Testis (tissue), 3 donors: Measurements from ENCODE around the gene ZBTB6. TPM values are rescaled to one million over a fixed set of nuclear protein-coding genes. Genes with fewer than 3 reads are reported as not detected.
"Not testable (repeated sequence)": the region's sequence is repeated elsewhere in the genome, so short reads cannot be mapped to it uniquely, and the experiment has no call there.

Source experiments
- DNase-seq: peaks from one replicate; pipeline ENCODE4 v3.0.0-alpha.2; 2019
- H3K27ac ChIP-seq, 2 donors: fragments of 200-600 bp; sonication (generic); one replicate each; pipeline ENCODE4 v1.5.1; 2019
- H3K27me3 ChIP-seq: fragments of 200-600 bp; sonication (generic); one replicate; pipeline ENCODE4 v1.5.1; 2019
- H3K36me3 ChIP-seq: fragments of 200-600 bp; sonication (generic); one replicate; pipeline ENCODE4 v1.5.1; 2017; ENCODE audit warnings: low read depth; ENCODE audit errors: missing control alignments
- H3K4me1 ChIP-seq: fragments of 200-600 bp; sonication (generic); one replicate; pipeline ENCODE4 v1.5.1; 2019
- H3K4me3 ChIP-seq, 2 donors: fragments of 200-600 bp; sonication (generic); one replicate each; pipeline ENCODE4 v1.5.1; 2017 to 2019
- H3K9me3 ChIP-seq: fragments of 200-600 bp; sonication (generic); one replicate; pipeline ENCODE4 v1.5.1; 2017
- POLR2A ChIP-seq: fragments of 450-650 bp; IDR thresholded peaks from one replicate; pipeline ENCODE4 v1.6.1; 2017; ENCODE audit warnings: antibody characterized with exemption, mild to moderate bottlenecking, moderate library complexity
- WGBS, 2 donors: methylation state at CpG; one replicate each; pipeline ENCODE4 v1.1.5; 2018; 5-methylcytosine and 5-hydroxymethylcytosine counted together
- intact Hi-C: fragments of 100-400 bp; cut with DNase I; formaldehyde crosslinking; loops from one replicate; pipeline ENCODE4 v1.15.1; 2023; ENCODE audit warnings: low total_unique reads
- polyA plus RNA-seq: library from polyadenylated mRNA; stranded (reverse); fragments of 350-450 nt; fragmentation: Illumina TruSeq; extraction: RNeasy Lipid Tissue Mini Kit (QIAGEN cat#74804); gene quantifications from one replicate; pipeline ENCODE4 v1.2.3, GENCODE V29; 2014; ENCODE audit warnings: low read depth, low replicate concordance; ENCODE audit not compliant: insufficient read depth
- total RNA-seq, 2 donors: library from RNA; depleted of rRNA; stranded (reverse); fragments of >200 nt; gene quantifications; one replicate each; pipeline ENCODE4 v1.2.3, GENCODE V29; 2016
- TF ChIP-seq, protein P1 (sequence below), 3 experiments: fragments of 450-650 bp in 2 of 3; fragments of 200-600 bp in 1 of 3; sonication (generic) in 1 of 3; IDR thresholded peaks; one replicate each; pipeline ENCODE4 v1.5.1; 2016 to 2019; ENCODE audit warnings: antibody characterized with exemption in 3 of 3, mild to moderate bottlenecking in 2 of 3, moderate library complexity in 1 of 3

Gene ZBTB6
- total and polyA plus RNA-seq, 3 donors from 2014 or later, result 7.2 to 9.2 (median 9.1) TPM

DNA sequence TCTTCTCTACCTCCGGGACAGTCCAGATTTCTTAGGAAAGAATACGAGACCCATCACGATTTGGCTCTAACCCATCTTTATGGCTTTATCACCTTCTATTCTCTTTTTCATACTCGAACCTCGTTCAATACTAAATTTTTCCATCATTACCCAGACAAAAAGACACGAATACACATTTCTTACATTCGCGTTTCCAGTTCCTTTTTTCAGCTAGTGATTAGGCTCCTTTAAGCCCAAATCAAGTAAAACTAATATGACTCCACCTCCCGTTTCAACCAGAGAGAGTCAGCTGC, 506 bp downstream of the ZBTB6 start:
- intact Hi-C loops, result no loop called here
- no peak for TF ChIP-seq POLR2A
- TF ChIP-seq, protein P1, sequence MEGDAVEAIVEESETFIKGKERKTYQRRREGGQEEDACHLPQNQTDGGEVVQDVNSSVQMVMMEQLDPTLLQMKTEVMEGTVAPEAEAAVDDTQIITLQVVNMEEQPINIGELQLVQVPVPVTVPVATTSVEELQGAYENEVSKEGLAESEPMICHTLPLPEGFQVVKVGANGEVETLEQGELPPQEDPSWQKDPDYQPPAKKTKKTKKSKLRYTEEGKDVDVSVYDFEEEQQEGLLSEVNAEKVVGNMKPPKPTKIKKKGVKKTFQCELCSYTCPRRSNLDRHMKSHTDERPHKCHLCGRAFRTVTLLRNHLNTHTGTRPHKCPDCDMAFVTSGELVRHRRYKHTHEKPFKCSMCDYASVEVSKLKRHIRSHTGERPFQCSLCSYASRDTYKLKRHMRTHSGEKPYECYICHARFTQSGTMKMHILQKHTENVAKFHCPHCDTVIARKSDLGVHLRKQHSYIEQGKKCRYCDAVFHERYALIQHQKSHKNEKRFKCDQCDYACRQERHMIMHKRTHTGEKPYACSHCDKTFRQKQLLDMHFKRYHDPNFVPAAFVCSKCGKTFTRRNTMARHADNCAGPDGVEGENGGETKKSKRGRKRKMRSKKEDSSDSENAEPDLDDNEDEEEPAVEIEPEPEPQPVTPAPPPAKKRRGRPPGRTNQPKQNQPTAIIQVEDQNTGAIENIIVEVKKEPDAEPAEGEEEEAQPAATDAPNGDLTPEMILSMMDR (IDR thresholded peaks at IDR 0.05), result no peak
- peak overlapping the region; percentile 63 to 72 for H3K27ac ChIP-seq
- peak overlapping the region; percentile 82 to 84 for H3K4me3 ChIP-seq
- no peaks in the 10 kb centered on the region for H3K9me3 ChIP-seq
- no peaks in the 10 kb centered on the region for H3K27me3 ChIP-seq
- H3K4me1 ChIP-seq, result peaks cover 8% of the 10 kb centered on the region
- WGBS, 2 donors, result 0 to 1% methylated on average over 9 of the region's 9 CpGs
- H3K36me3 ChIP-seq, result no peaks in the 10 kb centered on the region
- DNase-seq, result no peak

DNA sequence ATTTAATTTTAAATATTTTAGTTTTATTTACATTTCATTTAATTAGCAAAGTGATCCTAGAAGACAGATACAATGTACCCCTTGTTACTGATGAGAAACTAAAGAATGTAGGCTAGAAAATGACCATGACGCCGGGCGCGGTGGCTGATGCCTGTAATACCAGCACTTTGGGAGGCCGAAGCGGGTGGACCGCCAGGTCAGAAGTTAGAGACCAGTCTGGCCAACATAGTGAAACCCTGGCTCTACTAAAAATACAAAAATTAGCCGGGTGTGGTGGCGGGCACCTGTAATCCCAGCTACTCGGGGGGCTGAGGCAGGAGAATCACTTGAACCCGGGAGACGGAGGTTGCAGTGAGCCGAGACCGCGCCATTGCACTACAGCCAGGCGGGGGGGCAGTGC, 7.0 kb downstream of the ZBTB6 start:
- not testable (repeated sequence) for H3K27me3 ChIP-seq

DNA sequence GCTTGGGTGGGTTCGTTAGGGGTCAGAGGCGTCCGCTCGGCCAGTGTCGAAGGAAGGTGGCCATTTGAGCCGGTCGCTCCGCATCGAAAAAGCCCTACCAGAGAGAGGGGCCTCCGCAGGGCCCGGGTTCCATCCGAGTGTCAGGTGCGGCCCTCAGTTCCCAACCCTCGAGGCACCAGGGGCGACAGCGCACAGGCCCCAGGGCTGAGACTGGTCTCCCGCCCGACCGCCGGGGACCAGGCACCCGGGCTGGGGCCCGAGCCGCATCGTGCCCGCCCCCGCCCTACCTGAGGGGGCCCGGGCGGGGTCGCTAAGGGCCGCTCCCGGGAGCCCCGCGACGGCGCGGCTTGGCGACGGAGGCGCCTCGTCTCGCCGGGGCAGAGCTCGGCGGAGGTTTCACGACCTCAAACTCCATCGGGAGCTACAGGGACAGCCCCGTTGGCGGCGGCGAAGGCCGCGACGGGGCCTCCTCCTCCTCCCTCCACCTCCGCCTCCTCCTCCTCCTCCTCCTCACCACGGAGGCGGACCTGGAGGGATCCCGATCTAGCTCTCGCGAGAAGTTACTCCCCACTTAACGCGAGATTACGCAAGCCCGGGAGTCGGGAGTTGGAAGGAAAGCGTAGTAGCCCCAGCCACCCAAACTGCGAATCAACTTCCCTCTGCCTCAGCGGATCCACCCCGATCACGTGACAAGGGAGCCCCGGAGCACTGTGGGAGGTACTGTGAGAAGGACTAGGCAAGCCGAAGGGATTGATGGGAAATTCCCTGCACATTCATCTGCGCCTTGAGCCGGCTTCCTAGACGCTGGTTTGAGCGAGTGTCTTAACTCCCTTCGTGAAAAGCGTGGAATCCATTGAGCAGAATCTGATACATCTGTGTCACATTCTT, 8.1 kb downstream of the ZBTB6 start, which contains the start of gene RC3H2:
TSS of gene RC3H2 (minus strand) at position 537 of the 888 bp plus-strand sequence. CDS start 7,850 bp downstream, outside the sequence.
- 0% methylated on average over 42 to 56 of the region's 77 CpGs for WGBS, 2 donors
- Histone ChIP-seq H3K4me1 (peaks cover 5% of the 10 kb centered on the region), H3K36me3 (no peaks in the 10 kb centered on the region), H3K27ac (peak within 1 kb of the TSS; percentile 86 to 97), H3K27me3 (no peaks in the 10 kb centered on the region), H3K9me3 (no peaks in the 10 kb centered on the region), H3K4me3 (peak within 1 kb of the TSS; percentile 82 to 94)
- intact Hi-C loops, result no loop called here
- TF ChIP-seq POLR2A, result peak; percentile 78
- TF ChIP-seq, protein P1 (IDR thresholded peaks at IDR 0.05), result no peak
- DNase-seq, result peak; percentile 99

More for the DNA sequence above, 7.0 kb downstream of the ZBTB6 start:
- intact Hi-C loops, DNase-seq, H3K9me3 ChIP-seq, H3K36me3 ChIP-seq, H3K4me1 ChIP-seq: not testable (repeated sequence)
- H3K27ac ChIP-seq, result peak overlapping the region in 1 of 2 donors; percentile 97
- peak overlapping the region in 1 of 2 donors; percentile 82 for H3K4me3 ChIP-seq
- 61 to 65% methylated on average over 16 of the region's 16 CpGs for WGBS, 2 donors

DNA sequence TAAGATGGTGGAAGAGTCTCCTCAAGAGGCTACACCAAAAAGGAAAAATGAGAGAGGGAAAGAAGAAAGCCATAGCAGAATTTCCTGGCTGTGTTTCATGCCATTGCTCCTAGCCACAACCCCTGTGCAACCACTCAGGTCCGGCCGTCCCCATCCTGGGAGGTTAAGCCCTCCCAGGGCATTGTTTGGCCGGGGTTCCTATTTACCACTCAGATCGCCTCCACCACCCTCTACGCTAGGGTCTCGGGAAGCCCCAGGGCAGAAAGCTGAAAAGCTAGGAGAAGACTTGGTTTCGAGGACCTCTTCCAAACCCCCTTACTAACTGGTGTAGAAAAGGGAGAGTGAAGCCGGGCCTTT, 8.7 kb downstream of the ZBTB6 start:
- no peaks in the 10 kb centered on the region for H3K9me3 ChIP-seq
- no peaks in the 10 kb centered on the region for H3K27me3 ChIP-seq
- peak; percentile 47 for DNase-seq
- peaks cover 9% of the 10 kb centered on the region for H3K4me1 ChIP-seq
- H3K27ac ChIP-seq, result peak overlapping the region; percentile 86 to 97
- intact Hi-C loops, result no loop called here
- no peak for TF ChIP-seq POLR2A
- TF ChIP-seq, protein P1 (IDR thresholded peaks at IDR 0.05), result no peak
- H3K36me3 ChIP-seq, result no peaks in the 10 kb centered on the region
- peak overlapping the region; percentile 82 to 94 for H3K4me3 ChIP-seq
- WGBS, 2 donors, result 0 to 1% methylated on average over 8 of the region's 8 CpGs

DNA sequence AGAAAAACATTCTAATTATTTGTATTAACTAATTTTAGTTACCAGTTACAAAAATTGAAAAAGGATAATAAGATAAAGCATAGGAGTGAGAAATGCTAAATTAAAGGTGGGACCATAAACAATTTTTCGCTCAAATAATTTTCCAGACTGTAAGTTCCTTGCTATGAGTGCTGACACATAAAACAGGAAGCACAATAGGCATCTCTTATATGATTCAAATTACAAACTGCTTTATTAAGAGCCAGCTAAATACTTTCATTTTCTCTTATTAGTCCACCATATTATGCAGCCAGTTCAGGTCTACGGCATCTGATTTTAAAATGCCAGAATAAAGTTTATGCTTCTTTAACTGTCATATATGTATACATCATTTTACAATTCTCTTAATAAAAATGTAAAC, 12.3 kb downstream of the ZBTB6 start:
- no peak for DNase-seq
- 67 to 73% methylated on average over 2 of the region's 2 CpGs for WGBS, 2 donors
- intact Hi-C loops, result no loop called here
- Histone ChIP-seq H3K9me3 (no peaks in the 10 kb centered on the region), H3K27me3 (no peaks in the 10 kb centered on the region), H3K27ac (no peak overlapping the region), H3K4me1 (peaks cover 9% of the 10 kb centered on the region), H3K4me3 (no peak overlapping the region), H3K36me3 (no peaks in the 10 kb centered on the region)
- TF ChIP-seq, protein P1 (IDR thresholded peaks at IDR 0.05), result no peak
- TF ChIP-seq POLR2A, result no peak
